Tibial nerve (tissue), 4 donors: ENCODE measurements around the gene RB1. TPM values are rescaled to one million over a fixed set of nuclear protein-coding genes. Genes with fewer than 3 reads are reported as not detected.

Experiments used
- DNase-seq, 2 donors: peaks; one replicate each; pipeline ENCODE4 v3.0.0-alpha.2; 2019; ENCODE audit warnings: low spot score in 2 of 2
- H3K27ac ChIP-seq, 4 donors: fragments of 200-600 bp; sonication (generic) in 3 of 4; one replicate each; pipeline ENCODE4 v1.5.1; 2017 to 2019; ENCODE audit warnings: mild to moderate bottlenecking in 1 of 4
- H3K27me3 ChIP-seq, 2 donors: fragments of 200-600 bp; sonication (generic) in 1 of 2; one replicate each; pipeline versions ENCODE4 v1.5.1 to v1.6.0; 2017 to 2019
- H3K36me3 ChIP-seq, 3 donors: fragments of 200-600 bp; sonication (generic); one replicate each; pipeline ENCODE4 v1.5.1; 2018 to 2019
- H3K4me1 ChIP-seq, 4 donors: fragments of 200-600 bp; sonication (generic) in 3 of 4; one replicate each; pipeline ENCODE4 v1.5.1; 2017 to 2019
- H3K4me3 ChIP-seq, 4 donors: fragments of 200-600 bp; sonication (generic) in 3 of 4; one replicate each; pipeline ENCODE4 v1.5.1; 2017 to 2019; ENCODE audit warnings: mild to moderate bottlenecking in 1 of 4, moderate library complexity in 1 of 4
- H3K9me3 ChIP-seq, 4 donors: fragments of 200-600 bp; sonication (generic) in 3 of 4; one replicate each; pipeline ENCODE4 v1.5.1; 2017 to 2019
- EP300 ChIP-seq, 2 donors: sonication (generic); formaldehyde crosslinking; IDR thresholded peaks; one replicate each; pipeline ENCODE4 v1.6.1; 2017; ENCODE audit warnings: antibody characterized with exemption in 2 of 2, mild to moderate bottlenecking in 1 of 2
- POLR2A ChIP-seq, 2 donors: fragments of 450-650 bp; IDR thresholded peaks; one replicate each; pipeline ENCODE4 v1.6.1; 2017; ENCODE audit warnings: antibody characterized with exemption in 2 of 2, mild to moderate bottlenecking in 2 of 2, moderate library complexity in 2 of 2
- WGBS, 2 donors: methylation state at CpG; one replicate each; pipeline ENCODE4 v1.1.5; 2018; 5-methylcytosine and 5-hydroxymethylcytosine counted together
- total RNA-seq, 4 donors: library from RNA; depleted of rRNA; stranded (reverse); fragments of >200 nt; gene quantifications; one replicate each; pipeline ENCODE4 v1.1.0, GENCODE V29; 2016
- TF ChIP-seq, protein P1 (sequence below), 5 experiments: fragments of 200-600 bp in 3 of 5; fragments of 450-650 bp in 2 of 5; sonication (generic) in 3 of 5; IDR thresholded peaks; one replicate each; pipeline ENCODE4 v1.5.1; 2016 to 2019; ENCODE audit warnings: antibody characterized with exemption in 5 of 5, mild to moderate bottlenecking in 3 of 5, moderate library complexity in 2 of 5

Gene RB1
- total RNA-seq, 4 donors from 2014 or later, result 31.0 to 59.7 (median 45.1) TPM

GRCh38 chr13:48266150-48266549 is 37.4 kb upstream of the RB1 start:
- H3K4me1 ChIP-seq, result peaks cover 0 to 21% (median 6%) of the 10 kb centered on the region in 4 donors
- no peak overlapping the region for H3K4me3 ChIP-seq
- no peak for TF ChIP-seq POLR2A (IDR thresholded peaks at IDR 0.05)
- no peak for TF ChIP-seq EP300 (IDR thresholded peaks at IDR 0.05)
- TF ChIP-seq, protein P1, sequence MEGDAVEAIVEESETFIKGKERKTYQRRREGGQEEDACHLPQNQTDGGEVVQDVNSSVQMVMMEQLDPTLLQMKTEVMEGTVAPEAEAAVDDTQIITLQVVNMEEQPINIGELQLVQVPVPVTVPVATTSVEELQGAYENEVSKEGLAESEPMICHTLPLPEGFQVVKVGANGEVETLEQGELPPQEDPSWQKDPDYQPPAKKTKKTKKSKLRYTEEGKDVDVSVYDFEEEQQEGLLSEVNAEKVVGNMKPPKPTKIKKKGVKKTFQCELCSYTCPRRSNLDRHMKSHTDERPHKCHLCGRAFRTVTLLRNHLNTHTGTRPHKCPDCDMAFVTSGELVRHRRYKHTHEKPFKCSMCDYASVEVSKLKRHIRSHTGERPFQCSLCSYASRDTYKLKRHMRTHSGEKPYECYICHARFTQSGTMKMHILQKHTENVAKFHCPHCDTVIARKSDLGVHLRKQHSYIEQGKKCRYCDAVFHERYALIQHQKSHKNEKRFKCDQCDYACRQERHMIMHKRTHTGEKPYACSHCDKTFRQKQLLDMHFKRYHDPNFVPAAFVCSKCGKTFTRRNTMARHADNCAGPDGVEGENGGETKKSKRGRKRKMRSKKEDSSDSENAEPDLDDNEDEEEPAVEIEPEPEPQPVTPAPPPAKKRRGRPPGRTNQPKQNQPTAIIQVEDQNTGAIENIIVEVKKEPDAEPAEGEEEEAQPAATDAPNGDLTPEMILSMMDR (IDR thresholded peaks at IDR 0.05), result no peak
- peaks cover 0 to 64% (median 8%) of the 10 kb centered on the region in 3 donors for H3K36me3 ChIP-seq
- no peaks in the 10 kb centered on the region for H3K9me3 ChIP-seq
- H3K27me3 ChIP-seq, result no peaks in the 10 kb centered on the region
- no peak for DNase-seq
- H3K27ac ChIP-seq, result peak overlapping the region in 1 of 4 donors; percentile 7

DNA sequence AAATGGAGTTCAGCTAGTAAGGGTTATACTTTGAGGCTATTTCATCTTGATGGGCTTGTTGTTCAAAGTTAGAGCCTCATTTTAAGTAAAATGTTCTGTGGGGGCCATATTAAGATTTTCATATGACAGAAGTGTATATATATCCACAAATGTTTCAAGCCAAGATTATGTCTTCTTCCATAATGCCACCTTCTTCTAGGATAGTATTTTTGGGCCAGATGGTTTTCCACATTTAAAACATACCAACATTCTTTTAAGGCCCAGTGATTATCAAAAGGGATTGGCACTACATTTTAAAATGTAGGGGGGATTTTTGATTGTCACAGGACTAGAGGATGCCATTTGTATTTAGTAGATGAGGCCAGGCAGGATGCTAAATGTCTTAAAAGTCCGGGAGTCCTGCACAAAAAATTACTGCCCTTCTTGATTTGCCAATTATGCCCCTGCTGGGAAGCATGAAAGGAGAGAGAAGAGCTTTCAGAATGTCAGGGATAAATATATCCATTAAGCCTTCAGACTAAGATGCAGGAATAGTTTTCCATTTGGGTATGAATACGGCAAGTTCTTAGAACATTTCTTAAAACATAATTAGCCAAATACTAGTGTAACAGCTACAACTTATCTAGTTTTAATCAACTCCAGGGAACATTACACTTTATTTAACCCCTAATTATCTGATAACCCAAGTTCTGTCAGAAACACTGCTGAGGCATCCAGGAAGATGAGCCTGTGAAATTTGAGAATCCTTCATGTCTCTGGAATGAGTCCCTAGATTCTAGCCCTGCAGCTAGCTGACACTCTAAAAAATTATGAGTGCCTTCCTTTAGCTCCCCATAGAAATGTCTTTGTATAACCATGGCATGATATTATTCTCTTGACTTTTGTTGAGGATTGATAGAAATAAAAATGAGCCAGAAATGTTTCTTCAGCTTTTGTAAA is 36.6 kb upstream of the RB1 start:
- Histone ChIP-seq H3K9me3 (no peaks in the 10 kb centered on the region), H3K27ac (peak overlapping the region in 1 of 4 donors; percentile 7), H3K4me1 (peaks cover 0 to 18% (median 6%) of the 10 kb centered on the region in 4 donors), H3K4me3 (no peak overlapping the region), H3K27me3 (no peaks in the 10 kb centered on the region), H3K36me3 (peaks cover 0 to 57% (median 4%) of the 10 kb centered on the region in 3 donors)
- 60 to 77% methylated on average over 2 of the region's 2 CpGs for WGBS, 2 donors
- DNase-seq, result no peak
- TF ChIP-seq, protein P1 (IDR thresholded peaks at IDR 0.05), result no peak
- TF ChIP-seq EP300 (IDR thresholded peaks at IDR 0.05), result no peak
- TF ChIP-seq POLR2A (IDR thresholded peaks at IDR 0.05), result no peak

DNA sequence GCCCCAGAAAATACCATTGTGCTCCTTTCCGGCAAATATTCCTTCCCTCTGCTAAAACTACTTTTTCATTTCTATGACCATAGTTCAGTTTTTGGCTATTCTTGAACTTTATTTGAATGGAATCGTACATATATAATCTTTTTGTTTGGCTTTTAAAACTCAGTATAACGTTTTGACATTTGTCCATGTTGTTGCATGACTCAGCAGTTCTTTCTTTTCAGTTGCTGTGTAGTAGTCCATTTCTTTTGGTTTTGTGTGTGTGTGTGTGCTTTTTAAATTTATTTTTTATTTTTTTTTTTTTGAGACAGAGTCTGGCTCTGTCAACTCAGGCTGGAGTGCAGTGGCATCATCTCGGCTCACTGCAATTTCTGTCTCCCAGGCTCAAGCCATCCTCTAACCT is 35.5 kb upstream of the RB1 start:
- 84 to 87% methylated on average over 4 of the region's 4 CpGs for WGBS, 2 donors
- no peaks in the 10 kb centered on the region for H3K27me3 ChIP-seq
- H3K4me1 ChIP-seq, result peaks cover 0 to 20% (median 6%) of the 10 kb centered on the region in 4 donors
- H3K9me3 ChIP-seq, result no peaks in the 10 kb centered on the region
- peaks cover 0 to 47% (median 0%) of the 10 kb centered on the region in 3 donors for H3K36me3 ChIP-seq
- no peak for DNase-seq
- H3K4me3 ChIP-seq, result no peak overlapping the region
- TF ChIP-seq EP300 (IDR thresholded peaks at IDR 0.05) (no peak), POLR2A (IDR thresholded peaks at IDR 0.05) (no peak)
- TF ChIP-seq, protein P1 (IDR thresholded peaks at IDR 0.05), result no peak
- no peak overlapping the region for H3K27ac ChIP-seq

DNA sequence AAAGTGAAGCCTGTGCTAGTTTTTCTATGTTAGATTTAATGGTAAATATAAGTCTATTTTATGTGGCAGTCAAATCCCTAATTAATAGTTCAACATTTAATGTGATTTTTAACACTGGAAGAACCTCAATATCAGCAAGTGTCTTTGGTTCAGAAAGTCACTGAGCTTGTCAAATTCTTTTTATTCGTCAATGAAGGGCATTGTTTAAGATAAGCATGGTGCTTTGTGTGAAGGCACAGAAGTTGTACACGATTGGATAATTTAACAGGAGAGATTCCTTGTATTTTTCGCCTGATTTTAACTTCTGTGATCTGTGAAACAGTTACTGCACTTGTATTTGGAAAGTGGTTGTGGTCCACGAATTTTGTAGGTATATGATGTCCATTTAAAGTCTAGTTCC is 30.2 kb upstream of the RB1 start:
- Histone ChIP-seq H3K9me3 (no peaks in the 10 kb centered on the region), H3K4me1 (peaks cover 0 to 8% (median 0%) of the 10 kb centered on the region in 4 donors), H3K27me3 (no peaks in the 10 kb centered on the region), H3K27ac (no peak overlapping the region), H3K36me3 (peaks cover 0 to 16% (median 0%) of the 10 kb centered on the region in 3 donors), H3K4me3 (no peak overlapping the region)
- no peak for TF ChIP-seq POLR2A (IDR thresholded peaks at IDR 0.05)
- no peak for TF ChIP-seq EP300 (IDR thresholded peaks at IDR 0.05)
- TF ChIP-seq, protein P1 (IDR thresholded peaks at IDR 0.05), result no peak
- DNase-seq, result no peak
- 62 to 63% methylated on average over 4 of the region's 4 CpGs for WGBS, 2 donors

DNA sequence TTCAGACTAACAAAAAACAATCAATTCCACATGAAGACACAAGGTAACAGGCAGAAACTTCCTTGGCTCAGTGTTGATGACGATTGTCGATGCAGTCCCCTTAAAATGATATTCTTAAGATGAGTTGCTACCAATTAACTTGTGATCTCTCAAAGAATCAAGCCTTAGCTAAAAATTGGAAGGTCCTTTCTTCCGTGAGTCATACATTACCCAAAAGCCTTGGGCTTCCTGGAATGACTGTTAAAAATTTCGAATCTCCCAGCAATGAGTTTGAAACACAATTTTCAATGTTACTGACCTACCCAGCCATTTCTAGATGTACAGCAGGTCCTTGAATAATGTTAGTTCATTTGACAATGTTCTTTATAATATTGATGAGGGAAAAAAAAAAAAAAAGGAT is 28.0 kb upstream of the RB1 start:
- TF ChIP-seq POLR2A (IDR thresholded peaks at IDR 0.05) (no peak), EP300 (IDR thresholded peaks at IDR 0.05) (no peak)
- TF ChIP-seq, protein P1 (IDR thresholded peaks at IDR 0.05), result no peak
- Histone ChIP-seq H3K36me3 (no peaks in the 10 kb centered on the region), H3K27me3 (no peaks in the 10 kb centered on the region), H3K4me3 (no peak overlapping the region), H3K4me1 (peaks cover 0 to 18% (median 0%) of the 10 kb centered on the region in 4 donors), H3K9me3 (no peaks in the 10 kb centered on the region), H3K27ac (no peak overlapping the region)
- 87 to 90% methylated on average over 4 of the region's 4 CpGs for WGBS, 2 donors
- DNase-seq, result no peak
